Tibial nerve (tissue), 4 donors: ENCODE measurements around the gene BMPR1B. TPM values are rescaled to one million over a fixed set of nuclear protein-coding genes. Genes with fewer than 3 reads are reported as not detected.

Experiments
- DNase-seq, 2 donors: peaks; one replicate each; pipeline ENCODE4 v3.0.0-alpha.2; 2019; ENCODE audit warnings: low spot score in 2 of 2
- H3K27ac ChIP-seq, 4 donors: fragments of 200-600 bp; sonication (generic) in 3 of 4; one replicate each; pipeline ENCODE4 v1.5.1; 2017 to 2019; ENCODE audit warnings: mild to moderate bottlenecking in 1 of 4
- H3K27me3 ChIP-seq, 2 donors: fragments of 200-600 bp; sonication (generic) in 1 of 2; one replicate each; pipeline versions ENCODE4 v1.5.1 to v1.6.0; 2017 to 2019
- H3K36me3 ChIP-seq, 3 donors: fragments of 200-600 bp; sonication (generic); one replicate each; pipeline ENCODE4 v1.5.1; 2018 to 2019
- H3K4me1 ChIP-seq, 4 donors: fragments of 200-600 bp; sonication (generic) in 3 of 4; one replicate each; pipeline ENCODE4 v1.5.1; 2017 to 2019
- H3K4me3 ChIP-seq, 4 donors: fragments of 200-600 bp; sonication (generic) in 3 of 4; one replicate each; pipeline ENCODE4 v1.5.1; 2017 to 2019; ENCODE audit warnings: mild to moderate bottlenecking in 1 of 4, moderate library complexity in 1 of 4
- H3K9me3 ChIP-seq, 4 donors: fragments of 200-600 bp; sonication (generic) in 3 of 4; one replicate each; pipeline ENCODE4 v1.5.1; 2017 to 2019
- EP300 ChIP-seq, 2 donors: sonication (generic); formaldehyde crosslinking; IDR thresholded peaks; one replicate each; pipeline ENCODE4 v1.6.1; 2017; ENCODE audit warnings: antibody characterized with exemption in 2 of 2, mild to moderate bottlenecking in 1 of 2
- POLR2A ChIP-seq, 2 donors: fragments of 450-650 bp; IDR thresholded peaks; one replicate each; pipeline ENCODE4 v1.6.1; 2017; ENCODE audit warnings: antibody characterized with exemption in 2 of 2, mild to moderate bottlenecking in 2 of 2, moderate library complexity in 2 of 2
- WGBS, 2 donors: methylation state at CpG; one replicate each; pipeline ENCODE4 v1.1.5; 2018; 5-methylcytosine and 5-hydroxymethylcytosine counted together
- total RNA-seq, 4 donors: library from RNA; depleted of rRNA; stranded (reverse); fragments of >200 nt; gene quantifications; one replicate each; pipeline ENCODE4 v1.1.0, GENCODE V29; 2016
- TF ChIP-seq, protein P1 (sequence below), 5 experiments: fragments of 200-600 bp in 3 of 5; fragments of 450-650 bp in 2 of 5; sonication (generic) in 3 of 5; IDR thresholded peaks; one replicate each; pipeline ENCODE4 v1.5.1; 2016 to 2019; ENCODE audit warnings: antibody characterized with exemption in 5 of 5, mild to moderate bottlenecking in 3 of 5, moderate library complexity in 2 of 5

BMPR1B gene
- total RNA-seq, 4 donors from 2014 or later = 9.3 to 32.1 (median 26.1) TPM

- Histone ChIP-seq H3K27me3 (no peaks in the 10 kb centered on the region), H3K9me3 (no peaks in the 10 kb centered on the region), H3K4me3 (no peak overlapping the region), H3K36me3 (no peaks in the 10 kb centered on the region), H3K4me1 (peaks cover 0 to 12% (median 0%) of the 10 kb centered on the region in 4 donors), H3K27ac (no peak overlapping the region)
- TF ChIP-seq, protein P1, sequence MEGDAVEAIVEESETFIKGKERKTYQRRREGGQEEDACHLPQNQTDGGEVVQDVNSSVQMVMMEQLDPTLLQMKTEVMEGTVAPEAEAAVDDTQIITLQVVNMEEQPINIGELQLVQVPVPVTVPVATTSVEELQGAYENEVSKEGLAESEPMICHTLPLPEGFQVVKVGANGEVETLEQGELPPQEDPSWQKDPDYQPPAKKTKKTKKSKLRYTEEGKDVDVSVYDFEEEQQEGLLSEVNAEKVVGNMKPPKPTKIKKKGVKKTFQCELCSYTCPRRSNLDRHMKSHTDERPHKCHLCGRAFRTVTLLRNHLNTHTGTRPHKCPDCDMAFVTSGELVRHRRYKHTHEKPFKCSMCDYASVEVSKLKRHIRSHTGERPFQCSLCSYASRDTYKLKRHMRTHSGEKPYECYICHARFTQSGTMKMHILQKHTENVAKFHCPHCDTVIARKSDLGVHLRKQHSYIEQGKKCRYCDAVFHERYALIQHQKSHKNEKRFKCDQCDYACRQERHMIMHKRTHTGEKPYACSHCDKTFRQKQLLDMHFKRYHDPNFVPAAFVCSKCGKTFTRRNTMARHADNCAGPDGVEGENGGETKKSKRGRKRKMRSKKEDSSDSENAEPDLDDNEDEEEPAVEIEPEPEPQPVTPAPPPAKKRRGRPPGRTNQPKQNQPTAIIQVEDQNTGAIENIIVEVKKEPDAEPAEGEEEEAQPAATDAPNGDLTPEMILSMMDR (IDR thresholded peaks at IDR 0.05) = no peak
- TF ChIP-seq POLR2A (IDR thresholded peaks at IDR 0.05) (no peak), EP300 (IDR thresholded peaks at IDR 0.05) (no peak)
- 66 to 68% methylated on average over 4 of the region's 4 CpGs for WGBS, 2 donors
- DNase-seq = no peak
Measured at GRCh38 chr4:94871644-94872305, 114.0 kb downstream of the BMPR1B start.

- no peaks in the 10 kb centered on the region for H3K9me3 ChIP-seq
- H3K36me3 ChIP-seq = peaks cover 0 to 5% (median 0%) of the 10 kb centered on the region in 3 donors
- WGBS, 2 donors = 84 to 89% methylated on average over 2 of the region's 2 CpGs
- no peaks in the 10 kb centered on the region for H3K4me1 ChIP-seq
- no peak for DNase-seq
- no peak overlapping the region for H3K4me3 ChIP-seq
- no peak overlapping the region for H3K27ac ChIP-seq
- H3K27me3 ChIP-seq = no peaks in the 10 kb centered on the region
- TF ChIP-seq EP300 (IDR thresholded peaks at IDR 0.05) (no peak), POLR2A (IDR thresholded peaks at IDR 0.05) (no peak)
- TF ChIP-seq, protein P1 (IDR thresholded peaks at IDR 0.05) = no peak
Measured at GRCh38 chr4:94877973-94878372, 120.2 kb downstream of the BMPR1B start.

DNA sequence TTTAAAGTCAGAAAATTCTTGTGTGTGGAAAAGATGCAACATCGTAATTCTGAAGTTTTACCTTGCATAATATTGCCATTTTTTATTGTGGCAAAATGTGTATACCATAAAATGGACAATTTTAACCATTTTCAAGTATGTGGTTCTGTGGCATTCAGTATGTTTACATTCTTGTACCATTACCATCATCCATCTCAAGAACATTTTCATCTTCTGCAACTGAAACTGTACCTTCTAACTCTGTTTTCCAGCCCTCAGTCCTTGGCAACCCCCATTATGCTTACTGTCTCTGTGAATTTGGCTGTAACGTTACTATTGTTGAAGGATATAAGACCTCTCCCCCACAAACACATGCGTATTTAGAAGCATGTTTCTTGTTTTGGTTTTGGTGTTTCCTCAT, 123.2 kb downstream of the BMPR1B start:
- TF ChIP-seq, protein P1 (IDR thresholded peaks at IDR 0.05) = no peak
- no peak for TF ChIP-seq POLR2A (IDR thresholded peaks at IDR 0.05)
- no peak for TF ChIP-seq EP300 (IDR thresholded peaks at IDR 0.05)
- 92% methylated on average over 3 of the region's 3 CpGs for WGBS, 2 donors
- H3K9me3 ChIP-seq = no peaks in the 10 kb centered on the region
- H3K4me1 ChIP-seq = peaks cover 0 to 3% (median 0%) of the 10 kb centered on the region in 4 donors
- DNase-seq = no peak
- no peaks in the 10 kb centered on the region for H3K27me3 ChIP-seq
- peaks cover 0 to 5% (median 0%) of the 10 kb centered on the region in 3 donors for H3K36me3 ChIP-seq
- no peak overlapping the region for H3K4me3 ChIP-seq
- no peak overlapping the region for H3K27ac ChIP-seq

DNA sequence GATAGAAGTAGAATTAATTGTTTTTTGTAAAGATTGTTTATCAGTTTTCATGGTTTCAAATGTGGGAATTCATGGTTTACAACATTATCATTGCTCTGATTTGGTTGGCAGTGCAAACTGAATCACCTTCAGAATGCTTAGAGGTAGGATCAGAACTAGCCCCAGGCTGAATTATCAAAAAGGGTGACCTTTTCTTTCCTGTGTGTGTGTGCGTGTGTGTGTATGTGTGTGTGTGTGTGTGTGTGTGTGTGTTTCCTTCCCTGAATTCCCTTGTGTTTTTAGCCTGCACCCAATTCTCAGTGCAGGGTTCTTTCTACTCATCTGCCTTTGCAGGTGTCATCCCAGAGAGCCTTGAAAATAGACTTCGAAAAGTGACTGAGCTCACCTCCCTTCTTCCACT, 125.0 kb downstream of the BMPR1B start:
- TF ChIP-seq EP300 (IDR thresholded peaks at IDR 0.05) (no peak), POLR2A (IDR thresholded peaks at IDR 0.05) (no peak)
- TF ChIP-seq, protein P1 (IDR thresholded peaks at IDR 0.05) = no peak
- Histone ChIP-seq H3K9me3 (no peaks in the 10 kb centered on the region), H3K27me3 (no peaks in the 10 kb centered on the region), H3K4me1 (peaks cover 0 to 3% (median 0%) of the 10 kb centered on the region in 4 donors), H3K36me3 (peaks cover 0 to 5% (median 0%) of the 10 kb centered on the region in 3 donors), H3K4me3 (no peak overlapping the region), H3K27ac (no peak overlapping the region)
- WGBS, 2 donors = 64 to 72% methylated on average over 2 of the region's 2 CpGs
- no peak for DNase-seq

DNA sequence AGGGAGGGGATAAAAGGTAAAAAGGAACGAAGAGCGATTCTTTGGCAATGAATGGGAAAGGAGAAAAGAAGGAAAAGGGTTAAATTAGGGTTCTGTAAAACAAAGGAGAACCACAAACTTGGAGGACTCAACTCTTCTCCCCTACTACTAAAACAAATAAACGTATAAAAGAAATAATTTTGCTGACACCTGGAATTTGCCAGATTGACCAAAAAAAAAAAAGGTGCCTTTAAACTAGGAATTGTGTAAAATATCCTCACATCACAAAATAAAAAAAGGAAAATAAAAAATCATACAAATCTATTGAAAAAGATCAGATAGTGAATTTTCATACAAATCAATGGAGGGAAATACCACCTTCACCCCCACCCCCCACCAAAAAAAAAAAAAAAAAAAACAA, 129.3 kb downstream of the BMPR1B start:
- Histone ChIP-seq H3K4me3 (no peak overlapping the region), H3K36me3 (no peaks in the 10 kb centered on the region), H3K27me3 (no peaks in the 10 kb centered on the region), H3K4me1 (peaks cover 0 to 16% (median 0%) of the 10 kb centered on the region in 4 donors), H3K9me3 (peaks cover 0 to 6% (median 0%) of the 10 kb centered on the region in 4 donors), H3K27ac (no peak overlapping the region)
- WGBS, 2 donors = 83 to 88% methylated on average over 3 of the region's 3 CpGs
- DNase-seq = no peak
- TF ChIP-seq, protein P1 (IDR thresholded peaks at IDR 0.05) = no peak
- TF ChIP-seq EP300 (IDR thresholded peaks at IDR 0.05) = no peak
- TF ChIP-seq POLR2A (IDR thresholded peaks at IDR 0.05) = no peak
